BJ (cell line): ENCODE results near the gene DTD1. TPM values are rescaled to one million over a fixed set of nuclear protein-coding genes. Genes with fewer than 3 reads are reported as not detected.

Experiments
- CTCF ChIA-PET: fragments of 350-600 bp; formaldehyde crosslinking; extraction: SDS; loops from one replicate; lab custom pipeline; 2021; ENCODE audit warnings: antibody characterized with exemption, inconsistent platforms; lab: Yijun Ruan, JAX
- POLR2A ChIA-PET: fragments of 300-600 bp; sonication (Branson Sonifier 250); formaldehyde crosslinking; extraction: SDS; loops from one replicate; lab custom pipeline; 2021; ENCODE audit warnings: antibody characterized with exemption; lab: Charles Lee
- DNase-seq: peaks from one replicate; pipeline ENCODE4 v3.0.0-alpha.2; 2011; ENCODE audit warnings: low read depth
- H3K27me3 ChIP-seq: 2 replicates; pipeline ENCODE4 v1.6.0; 2011; ENCODE audit warnings: low read length; ENCODE audit not compliant: control insufficient read depth, insufficient read depth
- H3K36me3 ChIP-seq: 2 replicates; pipeline ENCODE4 v1.5.1; 2011; ENCODE audit warnings: low read length; ENCODE audit not compliant: control insufficient read depth, insufficient read depth
- H3K4me3 ChIP-seq: 2 replicates; pipeline ENCODE4 v1.5.1; 2011; ENCODE audit warnings: low read depth, mild to moderate bottlenecking, control low read depth, low read length
- polyA plus RNA-seq: library from polyadenylated mRNA; depleted of rRNA; stranded (reverse); fragments of >200 nt; gene quantifications from 2 replicates; pipeline ENCODE4 v1.2.3, GENCODE V29; 2011
- TF ChIP-seq, protein P1 (sequence below): IDR thresholded peaks from 2 replicates; pipeline ENCODE4 v1.5.1; 2011; ENCODE audit warnings: low read depth, mild to moderate bottlenecking, control low read depth, inconsistent platforms, low read length, moderate library complexity; ENCODE audit not compliant: insufficient read depth

DTD1 gene
- polyA plus RNA-seq, 1 experiment: 47.3 TPM

DNA sequence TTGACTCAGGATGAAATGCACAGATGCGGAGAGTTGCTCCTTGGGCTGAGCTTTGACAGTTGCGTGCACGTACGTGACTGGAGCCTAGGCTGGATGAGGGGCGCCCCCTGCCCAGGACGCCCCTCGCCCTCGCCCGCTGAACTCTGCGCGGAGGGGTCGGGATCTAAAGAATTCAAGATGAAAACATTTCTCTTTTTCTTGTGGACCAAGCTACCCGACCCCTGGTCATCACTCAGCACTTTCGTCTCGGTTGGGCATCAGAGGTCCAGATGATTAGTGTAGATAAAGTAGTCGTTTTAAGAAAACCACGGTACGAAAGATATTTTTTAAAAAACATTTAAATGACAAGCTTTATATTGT, 700 bp downstream of the DTD1 start:
- DNase-seq: no peak
- H3K27me3 ChIP-seq: no peaks in the 10 kb centered on the region
- H3K36me3 ChIP-seq: no peaks in the 10 kb centered on the region
- peak overlapping the region; percentile 63 for H3K4me3 ChIP-seq
- CTCF ChIA-PET: interaction anchor here (0.6 to 1.1 kb wide), 4 partner anchors 10 to 100 kb away, joined by 3 to 4 read pairs (median 3); no protein-coding TSS in a partner anchor
- POLR2A ChIA-PET: interaction anchor here (0.5 kb wide), 1 partner anchor 21 kb away, joined by 10 read pairs; no protein-coding TSS in a partner anchor
- TF ChIP-seq, protein P1, sequence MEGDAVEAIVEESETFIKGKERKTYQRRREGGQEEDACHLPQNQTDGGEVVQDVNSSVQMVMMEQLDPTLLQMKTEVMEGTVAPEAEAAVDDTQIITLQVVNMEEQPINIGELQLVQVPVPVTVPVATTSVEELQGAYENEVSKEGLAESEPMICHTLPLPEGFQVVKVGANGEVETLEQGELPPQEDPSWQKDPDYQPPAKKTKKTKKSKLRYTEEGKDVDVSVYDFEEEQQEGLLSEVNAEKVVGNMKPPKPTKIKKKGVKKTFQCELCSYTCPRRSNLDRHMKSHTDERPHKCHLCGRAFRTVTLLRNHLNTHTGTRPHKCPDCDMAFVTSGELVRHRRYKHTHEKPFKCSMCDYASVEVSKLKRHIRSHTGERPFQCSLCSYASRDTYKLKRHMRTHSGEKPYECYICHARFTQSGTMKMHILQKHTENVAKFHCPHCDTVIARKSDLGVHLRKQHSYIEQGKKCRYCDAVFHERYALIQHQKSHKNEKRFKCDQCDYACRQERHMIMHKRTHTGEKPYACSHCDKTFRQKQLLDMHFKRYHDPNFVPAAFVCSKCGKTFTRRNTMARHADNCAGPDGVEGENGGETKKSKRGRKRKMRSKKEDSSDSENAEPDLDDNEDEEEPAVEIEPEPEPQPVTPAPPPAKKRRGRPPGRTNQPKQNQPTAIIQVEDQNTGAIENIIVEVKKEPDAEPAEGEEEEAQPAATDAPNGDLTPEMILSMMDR: no peak

DNA sequence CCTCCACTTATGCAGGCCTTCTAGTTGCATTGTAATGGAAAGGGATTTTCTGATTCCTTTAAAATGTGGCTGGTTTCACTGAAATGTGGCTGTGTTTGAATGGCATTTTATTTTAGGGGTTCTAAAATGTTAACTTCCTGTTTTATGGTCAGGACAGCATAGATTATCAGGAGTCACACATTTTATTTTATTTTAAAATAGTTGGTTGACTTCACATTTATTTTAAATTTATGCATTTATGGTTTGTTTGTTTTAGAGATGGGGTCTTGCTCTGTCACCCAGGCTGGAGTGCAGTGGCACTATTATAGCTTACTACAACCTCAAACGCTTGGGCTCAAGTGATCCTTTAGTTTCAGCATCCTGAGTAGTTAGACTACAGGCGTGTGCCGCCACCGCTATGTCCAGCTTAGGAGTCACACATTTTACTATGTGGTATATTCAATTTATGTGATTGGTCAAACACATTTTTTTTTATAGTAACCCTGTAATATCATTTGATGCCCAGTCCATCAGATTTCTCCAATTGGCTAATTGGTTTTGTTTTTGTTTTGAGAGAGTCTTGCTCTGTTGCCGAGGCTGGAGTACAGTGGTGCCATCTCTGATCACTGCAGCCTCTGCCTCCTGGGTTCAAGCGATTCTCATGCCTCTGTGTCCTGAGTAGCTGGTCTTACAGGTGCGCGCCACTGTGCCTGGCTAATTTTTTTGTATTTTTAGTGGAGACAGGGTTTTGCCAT, 2.3 kb downstream of the DTD1 start:
- no peak for DNase-seq
- POLR2A ChIA-PET: no interaction called here
- H3K4me3 ChIP-seq: no peak overlapping the region
- TF ChIP-seq, protein P1: no peak
- CTCF ChIA-PET: interaction anchor here (1.0 kb wide), 1 partner anchor 25 kb away, joined by 3 read pairs; no protein-coding TSS in a partner anchor
- H3K27me3 ChIP-seq: no peaks in the 10 kb centered on the region
- no peaks in the 10 kb centered on the region; the same call in 1 of the 2 replicates for H3K36me3 ChIP-seq

DNA sequence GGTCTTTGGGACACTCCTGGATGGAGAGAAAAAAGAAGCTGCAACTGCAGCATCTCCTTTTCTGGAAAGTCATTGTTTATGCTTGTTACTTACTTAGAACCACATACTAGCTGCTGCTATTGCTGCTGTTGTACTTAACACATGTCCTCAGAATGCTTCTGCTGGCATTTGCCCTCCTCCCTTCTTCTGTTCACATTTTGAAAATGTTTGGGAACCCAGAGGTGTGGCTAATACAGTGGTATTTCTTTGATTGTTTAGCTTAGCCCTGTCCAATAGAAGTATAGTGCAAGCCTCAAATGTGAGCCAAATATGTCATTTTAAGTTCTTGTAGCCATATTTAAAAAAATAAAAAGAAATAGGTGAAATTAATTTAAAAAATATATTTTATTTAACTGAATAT, 8.4 kb downstream of the DTD1 start:
- POLR2A ChIA-PET: no interaction called here
- DNase-seq: no peak

DNA sequence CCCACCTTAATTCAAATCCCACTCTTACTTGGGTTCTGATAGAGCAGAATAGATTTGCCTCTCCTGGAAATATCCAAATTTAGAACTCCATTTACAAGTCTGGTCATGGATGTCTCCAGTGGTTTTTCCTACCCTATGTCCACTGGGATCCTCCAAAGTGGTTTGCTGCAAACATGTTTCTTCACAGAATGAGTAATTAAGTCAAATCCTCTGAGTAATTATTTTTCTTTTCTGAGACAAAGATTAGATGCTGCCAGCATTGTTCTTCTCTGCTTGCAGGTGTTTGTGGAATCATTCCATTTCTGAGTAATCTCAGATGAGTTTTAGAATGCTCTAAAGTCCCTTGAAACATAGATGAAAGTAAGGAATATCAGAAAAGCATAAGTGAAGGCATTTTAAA, 21.9 kb downstream of the DTD1 start:
- DNase-seq: no peak
- POLR2A ChIA-PET: no interaction called here

More for the DNA sequence above, 8.4 kb downstream of the DTD1 start:
- CTCF ChIA-PET: interaction anchor here (1.5 kb wide), 1 partner anchor 36 kb away, joined by 3 read pairs; no protein-coding TSS in a partner anchor
- Histone ChIP-seq H3K4me3 (no peak overlapping the region), H3K36me3 (peaks cover 1% of the 10 kb centered on the region; the same call in 1 of the 2 replicates), H3K27me3 (no peaks in the 10 kb centered on the region)
- TF ChIP-seq, protein P1: no peak

DNA sequence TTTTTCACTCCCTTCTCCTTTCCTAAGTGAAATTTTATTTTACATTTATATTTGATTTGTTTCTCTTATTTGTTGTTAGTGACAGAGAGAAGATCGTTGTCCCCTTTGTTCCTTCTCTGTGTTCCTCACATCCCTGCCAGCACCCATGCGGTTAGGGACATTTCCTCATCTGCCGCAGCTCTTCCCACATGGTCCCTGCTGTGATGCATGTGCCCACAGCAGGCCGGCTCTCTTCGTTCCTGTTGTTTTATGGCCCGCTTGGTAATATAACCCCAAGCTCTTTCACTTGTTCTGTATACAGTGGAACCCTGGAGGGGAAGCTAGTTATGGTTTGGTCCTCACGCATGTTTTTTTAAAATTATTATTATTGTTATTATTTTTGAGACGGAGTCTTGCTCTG, 23.6 kb downstream of the DTD1 start:
- TF ChIP-seq, protein P1: no peak
- CTCF ChIA-PET: no interaction called here
- Histone ChIP-seq H3K4me3 (no peak overlapping the region), H3K36me3 (no peaks in the 10 kb centered on the region), H3K27me3 (no peaks in the 10 kb centered on the region)
- no peak for DNase-seq
- POLR2A ChIA-PET: no interaction called here

More for the DNA sequence above, 21.9 kb downstream of the DTD1 start:
- H3K36me3 ChIP-seq: no peaks in the 10 kb centered on the region
- no peaks in the 10 kb centered on the region for H3K27me3 ChIP-seq
- H3K4me3 ChIP-seq: no peak overlapping the region
- TF ChIP-seq, protein P1: no peak
- CTCF ChIA-PET: no interaction called here
